GM21576 (cell line): ENCODE data around the gene GPRIN1.

Experiments used
- ATAC-seq: cut with Tn5 transposase; IDR thresholded peaks from one replicate; pipeline ENCODE4 v1.9.1; 2021; ENCODE audit warnings: mild to moderate bottlenecking, moderate library complexity; ENCODE audit not compliant: unreplicated experiment

The GPRIN1 gene

DNA sequence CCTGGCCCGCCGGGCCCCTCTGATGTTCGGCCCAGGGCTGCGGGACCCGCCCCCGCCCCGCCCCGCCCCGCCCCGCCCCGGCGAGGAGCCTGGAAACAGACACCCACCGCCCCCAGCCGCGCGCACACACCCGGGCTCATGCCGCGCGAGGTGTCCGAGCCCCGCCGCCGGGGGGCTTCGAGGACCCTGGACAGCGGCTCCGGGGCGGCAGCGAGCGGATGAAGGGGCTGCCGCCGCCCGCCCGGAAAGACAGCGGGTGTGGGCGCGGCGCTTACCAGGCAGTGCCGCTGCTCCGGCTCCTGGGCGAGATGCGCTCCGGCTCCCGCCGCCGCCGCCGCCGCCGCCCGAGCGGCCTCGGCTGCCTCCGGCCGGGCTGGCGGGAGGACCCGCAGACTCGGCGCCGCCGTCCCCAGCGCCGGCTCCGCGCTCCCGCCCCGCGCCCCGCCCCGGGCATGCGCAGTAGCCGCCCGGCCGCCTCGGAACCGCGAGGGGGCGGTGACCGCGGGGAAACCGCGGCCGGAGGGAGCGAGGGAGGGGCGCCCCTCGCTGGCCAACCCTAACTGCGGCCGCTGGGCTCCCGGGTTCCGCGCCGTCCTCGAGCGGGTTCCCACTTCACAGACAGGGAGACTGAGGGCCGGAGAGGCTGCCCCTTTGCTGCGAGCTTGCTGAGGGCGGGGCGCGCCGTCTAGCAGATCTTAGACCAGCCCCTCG, at the start of gene GPRIN1:
Gene GPRIN1 (minus strand): TSS at position 433 of the 711 bp plus-strand sequence. CDS start 10,322 bp downstream, outside the sequence.
- peak; percentile 66 for ATAC-seq

DNA sequence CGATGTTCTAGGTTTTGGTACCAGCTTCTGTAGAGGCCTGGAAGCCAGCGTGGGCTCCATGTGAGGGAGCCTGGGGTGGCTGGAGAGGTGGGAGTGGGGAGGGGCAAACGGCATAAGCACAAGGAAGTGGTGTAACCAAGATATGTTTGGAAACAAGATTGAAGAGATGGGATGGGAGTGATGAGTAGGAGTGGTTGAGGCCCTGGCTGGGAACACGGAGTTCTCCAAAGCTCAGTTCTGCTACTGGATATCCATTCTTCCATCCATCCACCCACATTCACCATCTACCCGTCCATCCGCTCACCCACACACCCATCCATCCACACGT, 49.5 kb upstream of the GPRIN1 start:
- ATAC-seq = no peak

DNA sequence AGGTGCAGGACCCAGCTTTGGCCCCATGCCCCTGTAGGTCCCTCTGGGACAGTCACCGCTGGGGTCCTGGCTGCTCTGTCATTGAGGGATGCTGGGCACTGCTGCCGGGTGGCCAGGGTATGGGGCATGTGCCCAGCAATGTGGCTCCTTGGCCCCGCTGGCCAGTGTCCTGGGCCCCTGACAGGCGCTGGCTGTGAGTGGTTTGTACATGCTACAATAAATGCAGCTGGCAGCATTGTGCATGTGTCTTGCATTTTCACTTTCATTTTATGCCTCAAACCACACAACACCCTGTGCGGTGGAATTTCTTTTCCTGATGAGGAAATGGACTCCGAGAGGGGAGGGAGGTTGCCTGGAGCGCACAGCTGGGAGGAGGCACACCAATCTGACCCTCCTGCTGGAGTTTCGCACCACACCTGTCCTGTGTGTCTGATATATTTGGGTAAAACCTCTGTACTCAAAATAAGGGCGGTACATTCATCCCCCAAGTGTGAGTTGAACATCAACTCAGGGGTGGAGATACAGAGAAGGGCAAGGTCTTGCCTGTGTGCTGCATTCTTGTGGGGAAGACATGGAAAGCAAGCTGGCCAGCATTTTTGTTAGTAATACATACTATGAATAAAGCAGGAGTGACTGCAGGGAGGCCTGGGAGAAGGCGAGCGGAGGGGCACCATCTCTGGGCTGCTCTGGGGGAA, 49.0 kb upstream of the GPRIN1 start:
- no peak for ATAC-seq

DNA sequence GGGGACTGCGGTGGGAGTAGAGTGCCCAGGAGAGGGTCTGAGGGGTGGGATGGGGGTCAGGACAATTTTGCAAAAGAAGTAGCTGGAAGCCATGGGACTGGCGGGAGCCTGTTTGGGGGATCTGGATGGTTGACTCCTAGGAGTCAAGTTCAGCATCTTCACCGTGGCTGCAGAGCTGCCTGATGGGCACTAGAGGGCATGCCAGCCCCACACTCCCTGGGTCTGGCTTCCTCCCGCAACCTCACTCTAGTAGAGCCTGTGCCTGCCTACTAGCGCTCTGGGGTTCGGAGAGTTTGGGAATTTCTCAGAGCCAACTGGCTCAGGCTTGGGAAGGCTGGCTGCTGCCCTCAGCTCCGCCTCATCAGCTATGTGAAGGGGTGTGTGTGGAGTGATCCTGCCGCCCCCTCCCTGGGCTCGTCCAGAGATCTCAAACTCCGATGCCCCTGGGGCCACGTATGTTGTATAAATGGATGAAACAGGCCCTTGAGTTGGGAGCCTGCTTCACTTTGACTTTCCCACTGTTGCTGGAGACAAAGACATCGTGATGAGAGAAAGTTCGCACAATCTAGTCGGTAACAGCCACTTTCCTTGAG, 48.1 kb upstream of the GPRIN1 start:
- peak; percentile 47 for ATAC-seq

DNA sequence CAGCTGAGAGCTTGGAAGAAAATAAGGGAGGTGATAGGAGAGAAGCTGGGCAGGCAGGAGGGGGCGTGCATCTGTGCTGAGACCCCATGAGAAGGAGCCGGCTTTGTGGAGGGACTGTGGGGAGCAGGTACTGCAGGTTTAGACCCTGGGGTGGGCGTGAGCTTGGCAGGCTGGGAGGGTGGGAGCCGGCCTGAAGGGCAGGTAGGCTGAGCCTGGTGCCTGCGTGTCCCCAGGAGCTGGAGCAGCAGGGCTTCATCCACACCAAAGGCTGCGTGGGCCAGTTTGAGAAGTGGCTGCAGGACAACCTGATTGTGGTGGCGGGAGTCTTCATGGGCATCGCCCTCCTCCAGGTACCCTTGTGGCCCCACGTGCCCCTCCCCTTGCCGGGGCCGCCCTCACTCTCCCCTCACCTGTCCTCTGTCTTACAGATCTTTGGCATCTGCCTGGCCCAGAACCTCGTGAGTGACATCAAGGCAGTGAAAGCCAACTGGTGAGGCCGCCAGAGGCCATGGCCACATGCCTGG, 46.6 kb upstream of the GPRIN1 start:
- ATAC-seq = no peak

DNA sequence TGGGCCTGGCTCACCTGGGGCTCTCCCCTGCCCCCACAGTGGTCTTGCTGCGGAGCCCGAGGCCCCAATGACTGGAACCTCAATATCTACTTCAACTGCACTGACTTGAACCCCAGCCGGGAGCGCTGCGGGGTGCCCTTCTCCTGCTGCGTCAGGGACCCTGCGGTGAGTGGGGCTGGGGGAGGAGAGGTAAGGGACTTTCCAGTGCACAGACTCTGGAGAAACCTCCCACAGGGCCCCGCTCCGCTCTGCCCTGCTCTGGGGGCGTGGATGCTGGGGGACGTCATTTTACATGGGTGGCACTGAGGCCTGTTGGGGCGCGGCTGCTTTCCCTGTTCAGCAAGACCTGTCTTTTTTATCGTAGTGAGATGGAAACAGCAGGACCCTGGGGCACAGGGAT, 44.9 kb upstream of the GPRIN1 start:
- ATAC-seq = no peak

DNA sequence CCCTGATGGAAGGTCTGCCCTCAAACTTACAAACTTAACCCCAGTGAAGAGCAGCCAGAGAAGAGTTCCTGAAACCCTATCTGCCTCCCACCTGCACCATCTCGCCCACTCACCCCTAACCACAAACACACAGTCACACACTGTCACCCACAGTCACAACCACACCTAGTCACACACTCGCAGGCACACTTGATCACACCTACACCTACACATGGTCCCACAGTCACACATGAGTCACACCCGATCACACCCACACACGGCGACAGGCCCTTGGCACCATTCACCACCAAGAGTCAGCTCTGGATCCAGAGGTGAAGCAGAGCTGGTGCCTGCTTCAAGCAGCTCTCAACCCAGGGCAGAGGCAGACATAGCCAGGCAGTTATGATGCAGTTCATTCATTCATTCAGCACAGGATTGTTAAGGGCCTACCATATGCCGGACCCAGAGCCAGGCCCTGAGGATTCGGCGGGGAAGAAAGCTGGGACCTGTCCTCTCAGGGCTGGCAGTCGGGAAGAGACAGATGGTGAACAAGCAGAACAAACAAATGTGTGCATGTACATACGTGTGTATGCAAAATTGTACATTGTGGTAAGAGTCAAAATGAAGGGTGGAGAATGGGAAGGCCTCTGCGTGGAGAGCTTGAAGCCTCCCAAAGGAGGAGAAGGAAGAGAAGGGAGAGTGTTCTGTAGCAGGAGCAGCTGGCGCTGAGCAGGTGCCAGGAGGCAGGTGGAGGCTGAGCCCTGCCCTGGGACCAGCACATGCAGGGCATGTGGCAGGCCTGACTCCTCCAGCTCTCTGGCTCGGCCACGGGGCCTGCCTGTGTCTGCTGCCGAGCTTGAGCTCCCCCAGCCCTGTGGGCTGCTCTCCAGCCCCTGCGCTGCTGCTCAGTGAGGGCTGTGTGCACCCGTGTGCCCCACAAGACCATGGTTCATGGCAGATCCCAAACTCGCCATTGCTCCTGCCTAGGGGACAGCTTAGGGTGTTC, 43.7 kb upstream of the GPRIN1 start:
- no peak for ATAC-seq

DNA sequence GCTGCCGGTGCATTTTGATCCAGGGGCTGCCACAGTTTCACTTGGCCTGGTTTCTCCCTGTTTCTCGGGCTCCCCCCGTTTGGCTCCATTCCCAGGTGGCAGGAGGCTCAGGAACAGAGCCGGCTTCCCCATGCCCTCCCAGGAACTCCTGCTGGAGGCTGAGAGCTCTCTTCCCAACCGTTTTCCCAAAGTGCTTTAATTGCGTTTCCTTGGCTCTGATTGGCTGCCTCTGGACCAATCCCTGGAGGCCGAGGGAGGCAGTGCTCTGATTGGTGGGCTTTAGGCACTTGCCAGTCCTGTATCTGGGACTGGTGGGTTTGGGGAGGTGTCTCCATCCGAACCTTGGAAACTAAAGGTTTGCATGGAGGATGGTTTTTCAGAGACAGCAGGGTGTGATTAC, 42.2 kb upstream of the GPRIN1 start:
- no peak for ATAC-seq

DNA sequence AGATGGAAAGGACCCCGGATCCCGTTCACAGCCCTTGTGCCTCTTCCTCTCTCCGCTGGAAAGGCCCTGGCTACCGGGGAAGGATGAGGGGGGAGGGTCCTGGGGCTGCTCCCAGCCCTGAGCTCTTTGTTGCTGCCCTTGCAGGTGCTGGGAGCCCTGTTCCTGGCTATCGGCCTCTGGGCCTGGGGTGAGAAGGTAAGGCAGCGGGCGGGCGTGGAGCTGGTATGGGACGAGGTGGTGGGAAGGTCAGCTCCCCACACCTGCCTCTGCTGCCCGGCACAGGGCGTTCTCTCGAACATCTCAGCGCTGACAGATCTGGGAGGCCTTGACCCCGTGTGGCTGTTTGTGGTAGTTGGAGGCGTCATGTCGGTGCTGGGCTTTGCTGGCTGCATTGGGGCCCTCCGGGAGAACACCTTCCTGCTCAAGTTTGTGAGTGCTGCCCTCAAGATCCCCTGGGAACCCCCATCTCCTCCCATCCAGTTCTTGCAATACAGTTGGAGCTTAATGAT, 41.6 kb upstream of the GPRIN1 start:
- ATAC-seq = no peak

DNA sequence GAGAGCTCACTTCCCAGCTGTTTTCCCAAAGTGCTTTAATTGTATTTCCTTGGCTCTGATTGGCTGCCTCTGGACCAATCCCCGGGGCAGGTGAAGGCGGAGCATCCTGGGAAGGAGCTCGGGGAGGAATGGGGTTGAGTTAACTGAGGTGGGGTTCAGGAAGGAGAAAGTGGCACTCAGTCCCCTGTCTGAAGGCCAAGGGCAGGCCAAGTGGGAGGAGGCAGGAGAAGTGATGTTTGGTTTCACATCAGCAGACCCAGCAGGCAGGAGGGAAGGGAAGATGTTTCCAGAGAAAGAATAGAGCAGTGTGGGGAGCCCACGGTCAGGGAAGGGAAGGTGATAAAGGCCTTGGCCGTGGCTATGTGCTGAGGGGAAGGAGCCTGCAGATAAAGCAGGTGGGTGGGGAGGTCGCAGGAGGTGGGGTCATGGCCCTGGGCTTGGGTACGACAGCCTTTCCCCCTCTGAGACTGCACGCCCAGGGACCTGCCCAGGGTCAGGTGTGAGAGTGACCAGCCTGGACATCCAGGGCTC, 40.5 kb upstream of the GPRIN1 start:
- ATAC-seq = no peak

DNA sequence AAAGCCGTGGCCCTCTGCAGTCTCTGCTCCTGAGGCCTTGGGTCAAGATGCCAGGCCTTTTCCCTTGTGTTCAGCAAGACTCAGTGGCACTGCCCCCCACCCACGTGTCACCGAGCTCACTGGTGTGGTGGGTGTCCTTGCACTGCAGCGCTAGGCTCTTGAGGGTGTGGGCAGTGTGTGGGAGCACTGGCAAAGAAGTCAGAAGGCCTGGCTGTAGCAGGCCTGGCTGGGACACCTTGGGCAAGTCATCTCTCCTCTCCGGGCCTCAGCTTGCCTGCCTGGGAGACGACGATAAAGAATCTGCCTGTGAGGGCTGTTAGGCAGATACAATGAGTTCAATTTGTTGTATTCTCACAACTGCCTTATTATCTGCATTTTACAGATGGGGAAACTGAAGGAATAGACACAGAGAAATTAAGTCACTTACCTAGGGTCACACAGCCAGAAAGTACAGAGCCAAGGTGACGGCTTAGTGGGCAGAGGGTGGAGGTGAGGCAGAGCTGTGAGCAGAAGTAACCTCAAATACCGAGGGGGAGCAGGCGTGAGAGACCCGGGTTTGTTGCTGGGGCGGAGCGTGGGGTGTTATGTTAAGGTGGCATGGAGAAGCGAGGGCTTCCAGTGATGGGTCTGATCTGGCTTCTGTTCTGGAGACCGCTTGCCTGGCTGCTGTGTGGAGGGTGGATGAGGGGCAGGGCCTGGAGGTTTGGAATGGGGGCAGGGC, 38.7 kb upstream of the GPRIN1 start:
- ATAC-seq = no peak

DNA sequence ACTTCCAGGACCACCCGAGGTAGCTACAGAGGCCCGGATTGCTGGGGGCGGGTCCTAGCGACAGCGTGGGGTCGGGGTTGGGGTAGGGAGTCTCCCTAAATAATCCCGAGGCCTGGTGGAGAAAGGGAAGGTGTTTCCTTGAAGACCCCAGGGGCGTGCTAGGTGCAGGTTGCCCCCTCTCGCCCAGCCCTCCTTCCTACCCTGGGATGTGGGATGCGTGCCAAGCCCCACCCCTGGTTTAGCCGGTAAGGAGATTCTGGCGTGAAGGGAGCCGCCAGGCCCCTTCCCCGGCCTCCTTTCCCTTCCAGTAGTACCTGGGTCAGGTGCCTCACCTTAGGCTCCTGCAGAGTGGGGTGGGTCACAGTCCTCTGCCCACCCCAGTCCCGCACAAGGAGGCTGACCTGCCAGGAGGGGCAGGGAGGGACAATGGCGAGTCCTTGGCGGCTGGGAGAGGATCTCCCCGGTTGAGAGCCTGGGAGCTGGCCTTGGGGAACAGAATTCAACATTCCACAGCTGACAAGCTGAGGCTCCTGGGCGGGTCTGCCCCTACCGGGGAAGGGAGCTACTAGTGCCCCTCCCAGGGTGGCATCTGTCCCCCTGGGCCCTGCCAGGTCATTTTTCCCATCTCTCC, 38.0 kb upstream of the GPRIN1 start:
- ATAC-seq = no peak

DNA sequence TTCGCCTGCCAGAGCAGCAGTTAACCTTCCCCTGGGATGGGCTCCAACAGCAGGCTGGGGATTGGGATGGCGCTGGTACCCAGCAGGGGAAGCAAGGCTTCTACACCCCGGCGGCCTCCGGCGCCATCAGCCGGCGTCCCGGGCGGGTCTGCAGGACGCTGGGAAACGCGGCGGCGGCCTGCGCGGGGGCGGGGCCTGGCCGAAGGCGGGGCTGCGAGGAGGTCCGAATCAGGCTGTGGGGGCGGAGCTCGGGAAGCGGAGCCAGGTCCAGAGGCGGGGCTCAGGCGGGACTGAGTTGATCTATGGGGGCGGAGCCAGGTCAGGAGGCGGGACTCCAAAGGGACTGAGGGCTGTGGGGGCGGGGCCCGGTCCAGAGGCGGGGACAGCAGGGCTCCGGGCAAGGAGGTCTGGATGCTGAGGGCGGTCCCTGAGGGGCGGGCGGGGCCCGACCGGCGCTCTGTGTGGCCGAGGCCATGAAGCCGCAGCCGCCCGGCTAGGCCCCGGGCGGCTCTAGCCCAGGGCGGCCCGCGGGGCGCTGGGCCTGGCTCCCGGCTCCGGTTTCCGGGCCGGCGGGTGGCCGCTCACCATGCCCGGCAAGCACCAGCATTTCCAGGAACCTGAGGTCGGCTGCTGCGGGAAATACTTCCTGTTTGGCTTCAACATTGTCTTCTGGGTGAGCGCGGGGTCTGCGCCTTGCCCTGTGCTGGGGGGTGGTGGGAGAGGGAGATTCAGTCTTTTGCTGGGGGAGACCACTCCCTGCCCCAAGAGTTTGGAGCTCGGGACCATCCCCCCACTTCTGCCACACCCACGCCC, 37.3 kb upstream of the GPRIN1 start, which contains the start of gene TSPAN17:
Gene TSPAN17 (plus strand): TSS at position 455 of the 813 bp plus-strand sequence. CDS start 132 bp downstream, at position 587.
- peak; percentile 90 for ATAC-seq

DNA sequence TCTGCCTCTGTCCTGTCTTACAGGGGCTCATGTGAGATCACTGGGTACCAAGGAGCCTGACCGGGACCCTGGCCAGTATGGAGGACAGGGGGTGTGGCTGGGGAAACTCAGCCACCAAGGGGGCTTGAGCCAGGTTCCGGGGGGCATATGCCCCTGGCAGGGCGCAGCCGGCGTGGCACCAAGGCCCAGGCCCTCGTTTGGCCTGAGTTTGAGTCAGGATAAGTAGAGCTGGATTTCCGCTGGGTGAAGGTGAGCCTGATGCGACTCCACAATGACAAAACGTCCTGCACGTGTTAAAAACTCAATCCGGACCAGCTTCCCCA, 36.7 kb upstream of the GPRIN1 start:
- peak; percentile 7 for ATAC-seq

DNA sequence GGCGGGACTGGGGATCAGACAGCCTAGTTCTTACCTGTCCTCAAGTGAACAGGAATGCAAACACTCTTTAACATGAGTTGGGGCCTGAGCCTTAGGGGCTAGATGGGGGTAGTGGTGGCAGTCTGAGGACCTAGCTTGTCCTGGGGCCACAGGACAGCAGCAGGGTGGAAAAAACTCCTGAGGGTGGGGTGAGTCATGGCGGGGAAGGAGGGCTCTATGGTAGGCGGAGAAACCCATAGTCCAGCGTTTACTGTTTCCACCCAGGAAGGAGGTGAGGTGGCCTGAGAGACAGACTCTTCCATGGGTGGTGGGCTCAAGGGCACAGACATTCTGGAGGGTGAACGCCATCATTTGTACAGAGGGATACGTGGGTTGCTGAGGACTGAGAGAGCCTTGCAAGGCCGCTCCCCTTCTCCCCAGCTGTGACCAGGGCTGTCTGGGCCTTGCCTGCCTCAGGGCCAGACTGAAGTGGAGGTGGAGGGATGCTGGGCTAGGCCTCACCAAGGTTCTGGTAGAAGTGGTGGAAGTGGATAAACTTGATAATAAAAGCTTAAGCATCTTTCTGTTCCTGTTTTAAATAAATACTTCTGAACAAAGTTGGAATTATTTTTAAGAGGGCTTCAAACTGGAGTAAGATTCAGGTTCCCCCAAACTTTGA, 36.2 kb upstream of the GPRIN1 start:
- ATAC-seq = no peak

DNA sequence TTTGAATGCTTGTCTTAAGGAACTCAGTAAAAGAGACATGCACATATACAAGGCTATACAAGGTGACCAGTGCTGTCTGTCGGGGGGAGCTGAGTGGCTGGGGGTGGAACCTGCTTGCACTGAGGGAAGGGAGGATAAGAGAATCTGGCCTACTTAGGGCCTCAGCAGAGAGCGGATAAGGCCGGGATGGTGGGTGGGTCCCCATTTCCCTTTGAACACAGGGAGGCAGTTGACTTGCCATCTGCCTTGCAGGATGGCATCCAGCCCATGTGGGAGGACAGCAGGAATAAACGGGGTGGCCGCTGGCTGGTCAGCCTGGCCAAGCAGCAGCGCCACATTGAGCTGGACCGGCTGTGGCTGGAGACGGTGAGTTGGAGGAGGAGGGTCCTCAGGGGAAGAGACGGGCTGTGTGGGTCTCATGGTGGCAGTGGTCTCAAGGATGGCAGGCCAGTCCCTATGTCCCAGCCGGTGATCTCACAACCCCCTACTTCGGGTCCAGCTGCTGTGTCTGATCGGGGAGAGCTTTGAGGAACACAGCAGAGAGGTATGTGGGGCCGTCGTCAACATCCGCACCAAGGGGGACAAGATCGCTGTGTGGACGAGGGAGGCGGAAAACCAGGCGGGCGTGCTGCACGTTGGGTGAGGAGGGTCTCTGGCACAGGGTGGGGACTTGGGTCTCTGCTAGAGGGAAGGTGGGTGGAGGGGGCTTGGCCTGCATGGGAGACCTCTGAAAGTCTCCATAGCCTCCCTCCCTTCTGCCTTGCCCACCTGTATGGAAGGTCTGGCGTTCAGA, 35.1 kb upstream of the GPRIN1 start:
- no peak for ATAC-seq

DNA sequence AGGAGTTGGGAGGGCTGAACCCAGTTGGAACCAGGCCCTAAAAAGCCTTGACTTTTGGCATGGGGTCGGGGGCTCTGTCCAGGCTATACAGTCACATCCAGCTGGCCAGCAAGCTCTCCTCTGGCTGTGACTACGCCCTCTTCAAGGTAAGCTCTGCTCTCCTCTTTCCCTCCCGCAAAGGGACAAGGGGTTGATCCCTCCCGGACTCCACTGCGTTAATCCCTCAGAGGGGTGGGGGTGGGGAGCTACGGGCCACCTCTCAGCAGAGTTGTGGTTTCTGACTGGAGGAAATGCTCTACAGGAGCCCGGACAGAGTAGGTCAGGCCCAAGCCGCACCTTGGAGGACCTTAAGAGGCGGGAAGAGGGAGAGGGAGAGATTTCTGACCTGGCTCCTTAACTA, 34.3 kb upstream of the GPRIN1 start:
- no peak for ATAC-seq
